K562 (cell line): ENCODE measurements around the gene SLC16A4. TPM values are rescaled to one million over a fixed set of nuclear protein-coding genes. Genes with fewer than 3 reads are reported as not detected.

ENCODE experiments used
- BMI1 ChIP-seq: fragments of 150-350 bp; IDR thresholded peaks from 2 replicates; pipeline ENCODE4 v1.6.1; 2014; ENCODE audit warnings: low read length
- COPS2 ChIP-seq: fragments of 450-650 bp; conservative IDR thresholded peaks from 2 replicates; pipeline ENCODE4 v1.6.1; 2016; ENCODE audit warnings: mild to moderate bottlenecking, moderate library complexity
- DDX20 ChIP-seq: fragments of 450-650 bp; IDR thresholded peaks from 2 replicates; pipeline ENCODE4 v1.6.1; 2016; ENCODE audit warnings: missing genetic modification characterization, low read depth, mild to moderate bottlenecking, missing compliant biosample characterization, moderate library complexity
- DIDO1 ChIP-seq: fragments of 450-650 bp; IDR thresholded peaks from 2 replicates; pipeline ENCODE4 v1.6.1; 2016; ENCODE audit warnings: low read depth, missing biosample characterization, missing genetic modification characterization
- ESRRA ChIP-seq: fragments of 450-650 bp; IDR thresholded peaks from 2 replicates; pipeline ENCODE4 v1.6.1; 2014; ENCODE audit warnings: low read depth, mild to moderate bottlenecking, moderate library complexity, borderline replicate concordance
- FOXP4 ChIP-seq: sonication (generic); formaldehyde crosslinking; IDR thresholded peaks from 2 replicates; pipeline ENCODE4 v1.8.0; 2022; ENCODE audit warnings: mild to moderate bottlenecking, missing genetic modification reagents, borderline replicate concordance
- KAT2B ChIP-seq: IDR thresholded peaks from one replicate; pipeline ENCODE4 v1.6.1; 2012; ENCODE audit warnings: low read depth, mild to moderate bottlenecking, control low read depth, inconsistent platforms, low read length, moderate library complexity
- PURB ChIP-seq: sonication (generic); formaldehyde crosslinking; IDR thresholded peaks from 2 replicates; pipeline ENCODE4 v1.9.0; 2021; ENCODE audit warnings: low read depth, mild to moderate bottlenecking, missing genetic modification reagents
- RBM34 ChIP-seq: fragments of 200-400 bp; formaldehyde crosslinking; IDR thresholded peaks from 2 replicates; pipeline ENCODE4 v1.6.1; 2018; ENCODE audit warnings: low read length, borderline replicate concordance; ENCODE audit not compliant: insufficient read depth
- SRSF3 ChIP-seq: fragments of 200-400 bp; formaldehyde crosslinking; IDR thresholded peaks from 2 replicates; pipeline ENCODE4 v1.6.1; 2016; ENCODE audit warnings: mild to moderate bottlenecking, low read length, moderate library complexity; ENCODE audit not compliant: insufficient read depth
- SRSF9 ChIP-seq: fragments of 200-400 bp; formaldehyde crosslinking; IDR thresholded peaks from 2 replicates; pipeline ENCODE4 v1.6.1; 2017; ENCODE audit warnings: low read depth, low read length, borderline replicate concordance
- TAF9B ChIP-seq: fragments of 450-650 bp; IDR thresholded peaks from 2 replicates; pipeline ENCODE4 v1.6.1; 2018; ENCODE audit warnings: mild to moderate bottlenecking; ENCODE audit not compliant: partially characterized antibody
- THAP12 ChIP-seq: fragments of 250-450 bp; sonication (Bioruptor Pico); IDR thresholded peaks from 2 replicates; pipeline ENCODE4 v1.9.0; 2021; ENCODE audit warnings: mild to moderate bottlenecking, inconsistent platforms
- ZNF561 ChIP-seq: fragments of 450-650 bp; formaldehyde crosslinking; conservative IDR thresholded peaks from 2 replicates; pipeline ENCODE4 v1.4.0; 2020; ENCODE audit warnings: mild to moderate bottlenecking, moderate library complexity
- ZNF586 ChIP-seq: fragments of 450-650 bp; formaldehyde crosslinking; conservative IDR thresholded peaks from 2 replicates; pipeline ENCODE4 v1.4.0; 2020; ENCODE audit warnings: mild to moderate bottlenecking, moderate library complexity
- ZNF766 ChIP-seq: fragments of 200-800 bp; sonication (Bioruptor generic); conservative IDR thresholded peaks from 2 replicates; pipeline ENCODE4 v1.6.1; 2016; ENCODE audit warnings: missing genetic modification characterization, missing compliant biosample characterization
- polyA plus RNA-seq, 8 experiments: library from polyadenylated mRNA; depleted of rRNA in 4 of 8; stranded (reverse) in 5 of 8; unstranded in 3 of 8; fragments of >200 nt; fragmentation: Nextera tagmentation in 2 of 8; fragmentation: Illumina TruSeq in 1 of 8; extraction: Ambion mirVana in 2 of 8; extraction: Trizol in 1 of 8; gene quantifications; 2 replicates each; pipeline versions ENCODE4 v1.2.1 to v1.2.3, GENCODE V29; 2011 to 2014; ENCODE audit warnings: inconsistent platforms in 1 of 8, missing spikeins in 1 of 8
- total RNA-seq, 7 experiments: library from RNA; depleted of rRNA in 6 of 7; stranded (reverse); fragments of >200 nt in 6 of 7; fragmentation: Illumina TruSeq in 2 of 7; extraction: Trizol in 2 of 7; gene quantifications; 2 replicates each; pipeline versions ENCODE4 v1.2.1 to v1.2.3, GENCODE V29; 2011 to 2021; ENCODE audit warnings: low replicate concordance in 1 of 7
- TF ChIP-seq, protein P1 (sequence below): sonication (generic); formaldehyde crosslinking; IDR thresholded peaks from 2 replicates; pipeline ENCODE4 v1.8.0; 2023; ENCODE audit warnings: mild to moderate bottlenecking, missing genetic modification reagents
- TF ChIP-seq, protein P2 (sequence below): sonication (generic); formaldehyde crosslinking; IDR thresholded peaks from 2 replicates; pipeline ENCODE4 v1.8.1; 2023; ENCODE audit warnings: mild to moderate bottlenecking, missing genetic modification reagents
- TF ChIP-seq, protein P3 (sequence below): sonication (generic); formaldehyde crosslinking; IDR thresholded peaks from 2 replicates; pipeline ENCODE4 v1.8.1; 2023; ENCODE audit warnings: mild to moderate bottlenecking, missing genetic modification reagents, moderate library complexity

SLC16A4 gene
- total and polyA plus RNA-seq, 9 of the 15 experiments (the other 6 are each of a cell fraction or from before 2014, with no cell fraction given): 0.04 to 0.31 (median 0.18) TPM; not detected in 1

DNA sequence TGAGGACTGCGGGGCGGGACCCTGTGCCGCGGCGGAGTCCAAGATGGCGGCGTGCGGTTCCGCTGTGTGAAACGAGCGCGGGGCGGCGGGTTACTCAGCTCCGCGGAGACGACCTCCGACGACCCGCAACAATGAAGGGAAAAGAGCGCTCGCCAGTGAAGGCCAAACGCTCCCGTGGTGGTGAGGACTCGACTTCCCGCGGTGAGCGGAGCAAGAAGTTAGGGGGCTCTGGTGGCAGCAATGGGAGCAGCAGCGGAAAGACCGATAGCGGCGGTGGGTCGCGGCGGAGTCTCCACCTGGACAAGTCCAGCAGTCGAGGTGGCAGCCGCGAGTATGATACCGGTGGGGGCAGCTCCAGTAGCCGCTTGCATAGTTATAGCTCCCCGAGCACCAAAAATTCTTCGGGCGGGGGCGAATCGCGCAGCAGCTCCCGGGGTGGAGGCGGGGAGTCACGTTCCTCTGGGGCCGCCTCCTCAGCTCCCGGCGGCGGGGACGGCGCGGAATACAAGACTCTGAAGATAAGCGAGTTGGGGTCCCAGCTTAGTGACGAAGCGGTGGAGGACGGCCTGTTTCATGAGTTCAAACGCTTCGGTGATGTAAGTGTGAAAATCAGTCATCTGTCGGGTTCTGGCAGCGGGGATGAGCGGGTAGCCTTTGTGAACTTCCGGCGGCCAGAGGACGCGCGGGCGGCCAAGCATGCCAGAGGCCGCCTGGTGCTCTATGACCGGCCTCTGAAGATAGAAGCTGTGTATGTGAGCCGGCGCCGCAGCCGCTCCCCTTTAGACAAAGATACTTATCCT is 51.2 kb downstream of the SLC16A4 start (continued):
- TF ChIP-seq DDX20 (tag) (no peak), COPS2 (no peak), THAP12 (CRISPR knock-in tag) (no peak; the same call in 1 of the 2 replicates), FOXP4 (CRISPR knock-in tag) (no peak), RBM34 (no peak), SRSF9 (no peak), KAT2B (no peak), BMI1 (no peak), ZNF586 (CRISPR knock-in tag) (no peak), ZNF766 (CRISPR knock-in tag) (no peak), ESRRA (0 out of 2 replicates have a peak, but pooled peaks have one; percentile 50), TAF9B (peak; percentile 100), DIDO1 (no peak), ZNF561 (CRISPR knock-in tag) (no peak), SRSF3 (peak; percentile 87; the same call in 1 of the 2 replicates), PURB (no peak)
- TF ChIP-seq, protein P1, sequence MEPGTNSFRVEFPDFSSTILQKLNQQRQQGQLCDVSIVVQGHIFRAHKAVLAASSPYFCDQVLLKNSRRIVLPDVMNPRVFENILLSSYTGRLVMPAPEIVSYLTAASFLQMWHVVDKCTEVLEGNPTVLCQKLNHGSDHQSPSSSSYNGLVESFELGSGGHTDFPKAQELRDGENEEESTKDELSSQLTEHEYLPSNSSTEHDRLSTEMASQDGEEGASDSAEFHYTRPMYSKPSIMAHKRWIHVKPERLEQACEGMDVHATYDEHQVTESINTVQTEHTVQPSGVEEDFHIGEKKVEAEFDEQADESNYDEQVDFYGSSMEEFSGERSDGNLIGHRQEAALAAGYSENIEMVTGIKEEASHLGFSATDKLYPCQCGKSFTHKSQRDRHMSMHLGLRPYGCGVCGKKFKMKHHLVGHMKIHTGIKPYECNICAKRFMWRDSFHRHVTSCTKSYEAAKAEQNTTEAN (CRISPR knock-in tag): no peak
- TF ChIP-seq, protein P2, sequence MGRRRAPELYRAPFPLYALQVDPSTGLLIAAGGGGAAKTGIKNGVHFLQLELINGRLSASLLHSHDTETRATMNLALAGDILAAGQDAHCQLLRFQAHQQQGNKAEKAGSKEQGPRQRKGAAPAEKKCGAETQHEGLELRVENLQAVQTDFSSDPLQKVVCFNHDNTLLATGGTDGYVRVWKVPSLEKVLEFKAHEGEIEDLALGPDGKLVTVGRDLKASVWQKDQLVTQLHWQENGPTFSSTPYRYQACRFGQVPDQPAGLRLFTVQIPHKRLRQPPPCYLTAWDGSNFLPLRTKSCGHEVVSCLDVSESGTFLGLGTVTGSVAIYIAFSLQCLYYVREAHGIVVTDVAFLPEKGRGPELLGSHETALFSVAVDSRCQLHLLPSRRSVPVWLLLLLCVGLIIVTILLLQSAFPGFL (CRISPR knock-in tag): no peak
- TF ChIP-seq, protein P3, sequence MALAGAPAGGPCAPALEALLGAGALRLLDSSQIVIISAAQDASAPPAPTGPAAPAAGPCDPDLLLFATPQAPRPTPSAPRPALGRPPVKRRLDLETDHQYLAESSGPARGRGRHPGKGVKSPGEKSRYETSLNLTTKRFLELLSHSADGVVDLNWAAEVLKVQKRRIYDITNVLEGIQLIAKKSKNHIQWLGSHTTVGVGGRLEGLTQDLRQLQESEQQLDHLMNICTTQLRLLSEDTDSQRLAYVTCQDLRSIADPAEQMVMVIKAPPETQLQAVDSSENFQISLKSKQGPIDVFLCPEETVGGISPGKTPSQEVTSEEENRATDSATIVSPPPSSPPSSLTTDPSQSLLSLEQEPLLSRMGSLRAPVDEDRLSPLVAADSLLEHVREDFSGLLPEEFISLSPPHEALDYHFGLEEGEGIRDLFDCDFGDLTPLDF (CRISPR knock-in tag): no peak
